B cell (primary cell): Measurements from ENCODE around the gene ZNF556. TPM values are rescaled to one million over a fixed set of nuclear protein-coding genes. Genes with fewer than 3 reads are reported as not detected.
A peak's percentile ranks its signal among the peaks of the same experiment; 100 is the strongest.
"Not testable (repeated sequence)": the region's sequence is repeated elsewhere in the genome, so short reads cannot be mapped to it uniquely, and the experiment has no call there.

Experiments
- ATAC-seq: fragments of 200-7000 bp; cut with Tn5 transposase; one replicate; pipeline ENCODE4 v1.10.0; 2021; ENCODE audit warnings: low read depth, mild to moderate bottlenecking, moderate number of reproducible peaks, moderate library complexity
- CTCF ChIA-PET: fragments of 350-600 bp; sonication (Branson Sonifier 250); formaldehyde crosslinking; loops from one replicate; lab custom pipeline; 2021; ENCODE audit warnings: antibody characterized with exemption, inconsistent platforms; lab: Charles Lee
- POLR2A ChIA-PET: fragments of 350-600 bp; sonication (Branson Sonifier 250); formaldehyde crosslinking; loops from one replicate; lab custom pipeline; 2021; ENCODE audit warnings: antibody characterized with exemption; lab: Charles Lee
- DNase-seq: peaks from one replicate; pipeline ENCODE4 v3.0.0; 2013
- H2AFZ ChIP-seq: 2 replicates; pipeline ENCODE4 v1.6.1; 2012; ENCODE audit warnings: mild to moderate bottlenecking, low read depth, low read length; ENCODE audit not compliant: insufficient read depth, poor library complexity, severe bottlenecking
- H3K27ac ChIP-seq, 2 donors: 1 replicate in 1 of 2; 2 replicates in 1 of 2; pipeline ENCODE4 v1.5.1; 2012 to 2013; ENCODE audit warnings: low read length in 2 of 2, mild to moderate bottlenecking in 2 of 2, moderate library complexity in 1 of 2
- H3K27me3 ChIP-seq, 4 experiments: fragments of 200-600 bp in 1 of 4; sonication (generic) in 1 of 4; replicated peaks in 1 of 4; 1 replicate in 2 of 4; 2 replicates in 2 of 4; pipeline versions ENCODE4 v1.6.1 to v1.7.0; 2013 to 2016; ENCODE audit warnings: low read length in 3 of 4, mild to moderate bottlenecking in 2 of 4, mixed read lengths in 1 of 4, moderate library complexity in 1 of 4; ENCODE audit not compliant: insufficient read depth in 4 of 4, control insufficient read depth in 3 of 4; ENCODE audit errors: control extremely low read depth in 1 of 4
- H3K36me3 ChIP-seq, 2 experiments: replicated peaks in 1 of 2; 1 replicate in 1 of 2; 2 replicates in 1 of 2; pipeline versions ENCODE4 v1.6.1 to v1.7.1; 2013; ENCODE audit warnings: low read length in 1 of 2; ENCODE audit not compliant: insufficient read depth in 2 of 2, control insufficient read depth in 1 of 2; ENCODE audit errors: control extremely low read depth in 1 of 2, extremely low read depth in 1 of 2
- H3K4me1 ChIP-seq, 2 donors: fragments of 200-600 bp in 1 of 2; sonication (generic) in 1 of 2; 1 replicate in 1 of 2; 2 replicates in 1 of 2; pipeline versions ENCODE4 v1.5.1 to v1.6.1; 2013 to 2017; ENCODE audit warnings: low read length in 2 of 2; ENCODE audit not compliant: control insufficient read depth in 2 of 2, insufficient read depth in 2 of 2
- H3K4me2 ChIP-seq: replicated peaks from 2 replicates; pipeline ENCODE3; 2012; ENCODE audit warnings: mild to moderate bottlenecking, low read depth, low read length; ENCODE audit not compliant: poor library complexity, severe bottlenecking
- H3K4me3 ChIP-seq, 5 experiments: fragments of 200-600 bp in 1 of 5; sonication (generic) in 1 of 5; 1 replicate in 3 of 5; 2 replicates in 2 of 5; pipeline versions ENCODE4 v1.5.1 to v1.7.0; 2011 to 2016; ENCODE audit warnings: low read length in 4 of 5, mild to moderate bottlenecking in 4 of 5, low read depth in 2 of 5, control low read depth in 1 of 5, moderate library complexity in 1 of 5; ENCODE audit not compliant: insufficient read depth in 1 of 5; ENCODE audit errors: control extremely low read depth in 1 of 5, extremely low read depth in 1 of 5
- H3K79me2 ChIP-seq: fragments of 200-600 bp; sonication (generic); one replicate; pipeline ENCODE4 v1.6.0; 2016; ENCODE audit warnings: low read length; ENCODE audit not compliant: control insufficient read depth, insufficient read depth
- H3K9ac ChIP-seq: fragments of 200-600 bp; sonication (generic); 2 replicates; pipeline ENCODE4 v1.6.1; 2017; ENCODE audit warnings: mild to moderate bottlenecking, low read length, moderate library complexity
- H3K9me3 ChIP-seq, 3 donors: one replicate each; pipeline versions ENCODE4 v1.6.1 to v1.7.1; 2013; ENCODE audit warnings: low read length in 2 of 3; ENCODE audit not compliant: control insufficient read depth in 2 of 3, insufficient read depth in 1 of 3; ENCODE audit errors: control extremely low read depth in 1 of 3
- H4K20me1 ChIP-seq: 2 replicates; pipeline ENCODE4 v1.6.0; 2012; ENCODE audit warnings: mild to moderate bottlenecking, low read length; ENCODE audit not compliant: insufficient read depth, control insufficient read depth, poor library complexity, severe bottlenecking
- H3K27ac Mint-ChIP-seq: one replicate; pipeline ENCODE4 v1.8.0; 2021; ENCODE audit warnings: mixed read lengths
- H3K27me3 Mint-ChIP-seq: one replicate; pipeline ENCODE4 v1.8.0; 2021; ENCODE audit warnings: mixed read lengths
- H3K4me1 Mint-ChIP-seq: one replicate; pipeline ENCODE4 v1.8.0; 2021; ENCODE audit warnings: mixed read lengths
- H3K4me3 Mint-ChIP-seq: one replicate; pipeline ENCODE4 v1.8.0; 2021; ENCODE audit warnings: mixed read lengths
- H3K9me3 Mint-ChIP-seq: one replicate; pipeline ENCODE4 v1.8.0; 2022; ENCODE audit warnings: mixed read lengths; ENCODE audit not compliant: insufficient read depth
- CTCF ChIP-seq: fragments of 200-600 bp; IDR thresholded peaks from one replicate; pipeline ENCODE4 v1.8.0; 2022; ENCODE audit warnings: antibody characterized with exemption, mild to moderate bottlenecking
- EZH2 ChIP-seq: IDR thresholded peaks from 2 replicates; pipeline ENCODE4 v1.6.1; 2012; ENCODE audit warnings: borderline replicate concordance, low read depth, mild to moderate bottlenecking, moderate library complexity, low read length; ENCODE audit not compliant: insufficient read depth, poor library complexity, severe bottlenecking
- WGBS: methylation state at CpG from one replicate; pipeline ENCODE4 v1.1.5; 2013; ENCODE audit warnings: missing lambda C conversion rate; ENCODE audit not compliant: insufficient coverage; 5-methylcytosine and 5-hydroxymethylcytosine counted together
- intact Hi-C: fragments of 100-400 bp; cut with micrococcal nuclease; formaldehyde crosslinking; loops from one replicate; pipeline ENCODE4 v1.10.0; 2022
- polyA plus RNA-seq: library from polyadenylated mRNA; depleted of rRNA; stranded (reverse); fragments of >200 nt; gene quantifications from 2 replicates; pipeline ENCODE4 v1.2.3, GENCODE V29; 2012
- total RNA-seq, 2 donors: library from RNA; stranded (reverse); fragments of 120-200 nt in 1 of 2; gene quantifications; 1 replicate in 1 of 2; 2 replicates in 1 of 2; pipeline versions ENCODE4 v1.2.3 to v1.2.4, GENCODE V29; 2013 to 2022

ZNF556 gene
- total and polyA plus RNA-seq, 2 donors (not counting 1 experiment from before 2014, with no cell fraction given), result 0.13 TPM; not detected in 1

GRCh38 chr19:2890531-2890930 is 23.4 kb downstream of the ZNF556 start:
- 92% methylated on average over 8 of the region's 8 CpGs for WGBS
- H3K36me3 ChIP-seq, ATAC-seq, H2AFZ ChIP-seq, H3K27ac ChIP-seq, H3K27me3 ChIP-seq, H3K9me3 Mint-ChIP-seq, H3K4me3 ChIP-seq, H3K4me2 ChIP-seq, H3K4me3 Mint-ChIP-seq, intact Hi-C loops, DNase-seq, H3K9ac ChIP-seq, H3K79me2 ChIP-seq, CTCF ChIA-PET, H3K27me3 Mint-ChIP-seq, POLR2A ChIA-PET, H4K20me1 ChIP-seq: not testable (repeated sequence)
- H3K4me1 Mint-ChIP-seq, result peaks cover 18% of the 10 kb centered on the region
- peaks cover 3 to 16% of the 10 kb centered on the region in 2 donors for H3K4me1 ChIP-seq
- H3K9me3 ChIP-seq, result peaks cover 0 to 11% (median 0%) of the 10 kb centered on the region in 3 donors
- peak overlapping the region; percentile 37 for H3K27ac Mint-ChIP-seq

GRCh38 chr19:2896694-2897093 is 29.6 kb downstream of the ZNF556 start:
- DNase-seq, result no peak
- 88% methylated on average over 3 of the region's 8 CpGs for WGBS
- Histone ChIP-seq H3K79me2 (peaks cover 8% of the 10 kb centered on the region), H3K4me1 (peaks cover 5 to 9% of the 10 kb centered on the region in 2 donors), H3K36me3 (no peaks in the 10 kb centered on the region), H3K27ac (no peak overlapping the region), H2AFZ (no peak overlapping the region), H3K4me2 (no peak overlapping the region), H4K20me1 (no peaks in the 10 kb centered on the region), H3K9ac (no peak overlapping the region), H3K9me3 (peaks cover 0 to 10% (median 6%) of the 10 kb centered on the region in 3 donors), H3K27me3 (no peaks in the 10 kb centered on the region), H3K4me3 (no peak overlapping the region)
- ChIA-PET CTCF (no interaction called here), POLR2A (no interaction called here)
- Mint-ChIP-seq H3K27me3 (no peaks in the 10 kb centered on the region), H3K4me1 (peaks cover 9% of the 10 kb centered on the region), H3K9me3 (peaks cover 6% of the 10 kb centered on the region), H3K4me3 (no peak overlapping the region), H3K27ac (no peak overlapping the region)
- intact Hi-C loops, result no loop called here
- TF ChIP-seq CTCF (no peak), EZH2 (no peak)
- ATAC-seq, result no peak
